Coronary artery (tissue), 2 donors: ENCODE measurements around the gene ARHGDIA.

ENCODE experiments used
- DNase-seq: peaks from one replicate; pipeline ENCODE4 v3.0.0-alpha.2; 2017; ENCODE audit warnings: low spot score
- H3K27ac ChIP-seq, 2 donors: fragments of 200-600 bp; sonication (generic); one replicate each; pipeline ENCODE4 v1.5.1; 2016 to 2019
- H3K4me3 ChIP-seq: fragments of 200-600 bp; sonication (generic); 2 replicates; pipeline ENCODE4 v1.5.1; 2016; ENCODE audit warnings: mild to moderate bottlenecking, moderate library complexity
- TF ChIP-seq, protein P1 (sequence below): fragments of 200-600 bp; sonication (generic); IDR thresholded peaks from one replicate; pipeline ENCODE4 v1.5.1; 2019; ENCODE audit warnings: antibody characterized with exemption

Gene ARHGDIA

GRCh38 chr17:81914103-81914850 lies 43.1 kb upstream of the ARHGDIA start:
- no peak overlapping the region for H3K4me3 ChIP-seq
- no peak overlapping the region for H3K27ac ChIP-seq
- TF ChIP-seq, protein P1, sequence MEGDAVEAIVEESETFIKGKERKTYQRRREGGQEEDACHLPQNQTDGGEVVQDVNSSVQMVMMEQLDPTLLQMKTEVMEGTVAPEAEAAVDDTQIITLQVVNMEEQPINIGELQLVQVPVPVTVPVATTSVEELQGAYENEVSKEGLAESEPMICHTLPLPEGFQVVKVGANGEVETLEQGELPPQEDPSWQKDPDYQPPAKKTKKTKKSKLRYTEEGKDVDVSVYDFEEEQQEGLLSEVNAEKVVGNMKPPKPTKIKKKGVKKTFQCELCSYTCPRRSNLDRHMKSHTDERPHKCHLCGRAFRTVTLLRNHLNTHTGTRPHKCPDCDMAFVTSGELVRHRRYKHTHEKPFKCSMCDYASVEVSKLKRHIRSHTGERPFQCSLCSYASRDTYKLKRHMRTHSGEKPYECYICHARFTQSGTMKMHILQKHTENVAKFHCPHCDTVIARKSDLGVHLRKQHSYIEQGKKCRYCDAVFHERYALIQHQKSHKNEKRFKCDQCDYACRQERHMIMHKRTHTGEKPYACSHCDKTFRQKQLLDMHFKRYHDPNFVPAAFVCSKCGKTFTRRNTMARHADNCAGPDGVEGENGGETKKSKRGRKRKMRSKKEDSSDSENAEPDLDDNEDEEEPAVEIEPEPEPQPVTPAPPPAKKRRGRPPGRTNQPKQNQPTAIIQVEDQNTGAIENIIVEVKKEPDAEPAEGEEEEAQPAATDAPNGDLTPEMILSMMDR: no peak
- no peak for DNase-seq

GRCh38 chr17:81913394-81914102 lies 42.4 kb upstream of the ARHGDIA start:
- H3K4me3 ChIP-seq: no peak overlapping the region
- no peak overlapping the region for H3K27ac ChIP-seq
- TF ChIP-seq, protein P1: no peak
- no peak for DNase-seq

GRCh38 chr17:81912441-81913309 lies 41.5 kb upstream of the ARHGDIA start:
- DNase-seq: no peak
- no peak overlapping the region for H3K27ac ChIP-seq
- TF ChIP-seq, protein P1: no peak
- no peak overlapping the region for H3K4me3 ChIP-seq

GRCh38 chr17:81911969-81912368 lies 40.8 kb upstream of the ARHGDIA start:
- TF ChIP-seq, protein P1: no peak
- Histone ChIP-seq H3K4me3 (no peak overlapping the region), H3K27ac (peak overlapping the region; percentile 72 to 87)
- DNase-seq: no peak

DNA sequence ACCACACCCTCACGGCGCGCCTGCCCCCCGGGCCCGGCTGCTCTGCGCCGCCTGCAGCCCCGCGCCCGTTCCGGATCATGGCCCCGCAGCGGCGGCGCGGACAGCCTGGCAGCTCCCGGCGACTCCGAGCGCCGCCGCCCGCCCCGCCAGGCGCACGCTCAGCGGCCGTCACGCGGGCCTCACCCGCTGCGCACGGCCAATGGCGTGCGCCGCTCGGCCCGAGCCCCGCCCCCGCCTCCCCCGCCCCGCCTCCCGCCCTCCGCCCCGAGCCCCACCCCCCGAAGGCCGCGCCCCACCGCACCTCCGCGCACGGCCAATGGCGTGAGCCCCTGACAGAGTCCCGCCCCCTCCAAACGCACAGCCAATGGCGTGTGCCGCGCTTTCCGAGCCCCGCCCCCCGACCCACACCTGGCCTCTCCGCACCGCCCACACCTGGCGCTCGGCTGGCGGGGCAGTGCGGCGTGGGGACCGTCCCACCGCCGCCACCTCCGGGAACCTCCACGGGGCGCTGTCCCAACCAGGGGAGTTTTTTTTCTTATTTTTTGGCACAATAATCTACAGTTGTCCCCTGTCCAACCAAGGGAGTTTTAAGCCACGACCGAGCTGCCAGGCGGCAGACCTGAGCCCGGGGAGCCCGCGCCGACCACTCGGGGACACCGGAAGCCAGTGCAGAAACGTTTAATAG lies 40.3 kb upstream of the ARHGDIA start, which contains the start of gene PCYT2:
PCYT2 (minus strand) TSS at position 123 of the 685 bp plus-strand sequence; CDS start at position 79, 44 bp downstream.
- TF ChIP-seq, protein P1: no peak
- DNase-seq: peak; percentile 93
- Histone ChIP-seq H3K4me3 (peak within 1 kb of the TSS; percentile 86), H3K27ac (peak within 1 kb of the TSS; percentile 72 to 87)

DNA sequence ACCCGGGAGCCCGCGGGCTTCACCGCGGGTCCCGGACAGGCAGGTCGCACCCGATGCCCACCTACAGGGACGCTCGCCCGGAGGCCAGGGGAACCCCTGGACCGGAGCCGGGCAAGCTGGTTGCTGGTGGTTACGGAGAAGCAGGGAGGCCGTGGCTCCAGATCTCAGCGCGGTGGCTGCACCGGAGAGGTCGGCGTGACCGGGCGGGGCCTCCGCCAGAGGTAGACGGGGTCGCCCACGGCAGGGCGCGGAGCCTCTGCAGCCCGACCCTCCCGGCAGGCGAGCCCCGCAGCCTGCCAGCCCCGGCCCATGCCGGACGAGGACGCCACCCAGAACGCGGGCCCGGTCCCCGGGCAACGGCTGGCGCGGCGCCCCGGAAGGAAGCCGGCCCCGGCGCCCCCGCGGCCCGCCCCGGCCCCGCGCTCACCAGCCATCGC lies 39.7 kb upstream of the ARHGDIA start:
- Histone ChIP-seq H3K27ac (peak overlapping the region; percentile 1 to 87), H3K4me3 (peak overlapping the region; percentile 86)
- TF ChIP-seq, protein P1: no peak
- no peak for DNase-seq
